Calu3 (cell line): ENCODE data around the gene STRIP2. TPM values are rescaled to one million over a fixed set of nuclear protein-coding genes. Genes with fewer than 3 reads are reported as not detected.
"Not testable (repeated sequence)": the region's sequence is repeated elsewhere in the genome, so short reads cannot be mapped to it uniquely, and the experiment has no call there.

Source experiments
- BruUV-seq: library from RNA; stranded (reverse); fragments of 400-500 nt; replicated peaks from 2 replicates; lab custom pipeline; 2021; lab: Mats Ljungman, UMichigan
- CTCF ChIA-PET: fragments of 300-600 bp; sonication (Branson Sonifier 250); formaldehyde crosslinking; loops from one replicate; lab custom pipeline; 2022; ENCODE audit warnings: antibody characterized with exemption; lab: Charles Lee
- DNase-seq: peaks from one replicate; pipeline ENCODE4 v3.0.0; 2022
- H3K27ac Mint-ChIP-seq: one replicate; pipeline ENCODE4 v1.8.0; 2022; ENCODE audit warnings: mixed read lengths; ENCODE audit not compliant: unreplicated experiment
- H3K27me3 Mint-ChIP-seq: one replicate; pipeline ENCODE4 v1.8.0; 2022; ENCODE audit warnings: mixed read lengths; ENCODE audit not compliant: unreplicated experiment
- H3K36me3 Mint-ChIP-seq: one replicate; pipeline ENCODE4 v1.8.0; 2022; ENCODE audit warnings: mild to moderate bottlenecking, moderate library complexity, mixed read lengths; ENCODE audit not compliant: insufficient read depth, unreplicated experiment
- H3K4me1 Mint-ChIP-seq: one replicate; pipeline ENCODE4 v1.8.0; 2022; ENCODE audit warnings: mild to moderate bottlenecking, low read depth, mixed read lengths; ENCODE audit not compliant: unreplicated experiment
- H3K4me3 Mint-ChIP-seq: one replicate; pipeline ENCODE4 v1.8.0; 2022; ENCODE audit warnings: mild to moderate bottlenecking, low read depth, moderate library complexity, mixed read lengths; ENCODE audit not compliant: unreplicated experiment
- H3K9me3 Mint-ChIP-seq: one replicate; pipeline ENCODE4 v1.8.0; 2022; ENCODE audit warnings: low read depth, mixed read lengths; ENCODE audit not compliant: unreplicated experiment
- CTCF ChIP-seq: fragments of 200-600 bp; IDR thresholded peaks from one replicate; pipeline ENCODE4 v1.8.0; 2022; ENCODE audit warnings: antibody characterized with exemption; ENCODE audit not compliant: unreplicated experiment
- intact Hi-C: fragments of 100-400 bp; cut with micrococcal nuclease; formaldehyde crosslinking; loops from one replicate; pipeline ENCODE4 v1.10.0; 2022; ENCODE audit not compliant: unreplicated experiment
- total RNA-seq: library from RNA; stranded (reverse); gene quantifications from 2 replicates; pipeline ENCODE4 v1.2.3, GENCODE V29; 2022

Gene STRIP2
- total RNA-seq, 1 experiment from 2014 or later = 10.1 TPM

- CTCF ChIA-PET = interaction anchor here (0.9 to 1.9 kb wide), 2 partner anchors 62 to 70 kb away, joined by 3 to 7 read pairs; no protein-coding TSS in a partner anchor
- no peak for DNase-seq
- H3K36me3 Mint-ChIP-seq = peaks cover 19% of the 10 kb centered on the region
- no peaks in the 10 kb centered on the region for H3K9me3 Mint-ChIP-seq
- H3K27me3 Mint-ChIP-seq = peaks cover 1% of the 10 kb centered on the region
- no peak for TF ChIP-seq CTCF
- peaks cover 30% of the 10 kb centered on the region for H3K4me1 Mint-ChIP-seq
- H3K4me3 Mint-ChIP-seq = no peak overlapping the region
- peak overlapping the region; percentile 62 for H3K27ac Mint-ChIP-seq
- TSS peak; percentile 61 for BruUV-seq
- intact Hi-C loops = no loop called here
These were observed 4.1 kb downstream of the STRIP2 start for GRCh38 chr7:129438281-129438838.

GRCh38 chr7:129438839-129439651, 4.8 kb downstream of the STRIP2 start:
- peak; percentile 27 for DNase-seq
- CTCF ChIA-PET = interaction anchor here (0.8 to 1.9 kb wide), 3 partner anchors 63 to 214 kb away, joined by 3 to 7 read pairs (median 6); partner anchors contain the start of gene AHCYL2
- intact Hi-C loops = no loop called here
- Mint-ChIP-seq H3K27ac (peak overlapping the region; percentile 62), H3K27me3 (no peaks in the 10 kb centered on the region), H3K4me3 (no peak overlapping the region), H3K9me3 (no peaks in the 10 kb centered on the region), H3K4me1 (peaks cover 28% of the 10 kb centered on the region), H3K36me3 (peaks cover 12% of the 10 kb centered on the region)
- BruUV-seq = no TSS peak
- TF ChIP-seq CTCF = no peak

- no peak for DNase-seq
- no TSS peak for BruUV-seq
- Mint-ChIP-seq H3K4me3 (no peak overlapping the region), H3K36me3 (peaks cover 2% of the 10 kb centered on the region), H3K27ac (no peak overlapping the region), H3K27me3 (no peaks in the 10 kb centered on the region), H3K9me3 (no peaks in the 10 kb centered on the region), H3K4me1 (peaks cover 28% of the 10 kb centered on the region)
- intact Hi-C loops = no loop called here
- CTCF ChIA-PET = interaction anchor here (0.6 to 1.9 kb wide), 2 partner anchors 20 to 72 kb away, joined by 7 to 8 read pairs; no protein-coding TSS in a partner anchor
- TF ChIP-seq CTCF = no peak
These were observed 5.9 kb downstream of the STRIP2 start for GRCh38 chr7:129439963-129440625.

GRCh38 chr7:129443612-129444011, 9.4 kb downstream of the STRIP2 start:
- peaks cover 3% of the 10 kb centered on the region for H3K9me3 Mint-ChIP-seq
- intact Hi-C loops = no loop called here
- H3K27ac Mint-ChIP-seq = no peak overlapping the region
- BruUV-seq = no TSS peak
- no peak for DNase-seq
- H3K4me1 Mint-ChIP-seq = peaks cover 16% of the 10 kb centered on the region
- no peak overlapping the region for H3K4me3 Mint-ChIP-seq
- no peak for TF ChIP-seq CTCF
- no peaks in the 10 kb centered on the region for H3K27me3 Mint-ChIP-seq
- peaks cover 5% of the 10 kb centered on the region for H3K36me3 Mint-ChIP-seq
- CTCF ChIA-PET = no interaction called here

GRCh38 chr7:129444776-129445175, 10.5 kb downstream of the STRIP2 start:
- H3K27me3 Mint-ChIP-seq, DNase-seq, H3K27ac Mint-ChIP-seq, H3K36me3 Mint-ChIP-seq, BruUV-seq, H3K9me3 Mint-ChIP-seq, H3K4me1 Mint-ChIP-seq, CTCF ChIA-PET, intact Hi-C loops, H3K4me3 Mint-ChIP-seq: not testable (repeated sequence)

GRCh38 chr7:129446925-129447324, 12.7 kb downstream of the STRIP2 start:
- H3K27me3 Mint-ChIP-seq, H3K4me1 Mint-ChIP-seq, CTCF ChIA-PET, intact Hi-C loops, H3K36me3 Mint-ChIP-seq, BruUV-seq, DNase-seq, H3K27ac Mint-ChIP-seq, H3K4me3 Mint-ChIP-seq, H3K9me3 Mint-ChIP-seq: not testable (repeated sequence)
